ENCODE data around the gene EIF4E1B. TPM values are rescaled to one million over a fixed set of nuclear protein-coding genes. Genes with fewer than 3 reads are reported as not detected.
"Not testable (repeated sequence)": the region's sequence is repeated elsewhere in the genome, so short reads cannot be mapped to it uniquely, and the experiment has no call there.

The EIF4E1B gene
- total RNA-seq, 4 donors from 2014 or later: not detected

DNA sequence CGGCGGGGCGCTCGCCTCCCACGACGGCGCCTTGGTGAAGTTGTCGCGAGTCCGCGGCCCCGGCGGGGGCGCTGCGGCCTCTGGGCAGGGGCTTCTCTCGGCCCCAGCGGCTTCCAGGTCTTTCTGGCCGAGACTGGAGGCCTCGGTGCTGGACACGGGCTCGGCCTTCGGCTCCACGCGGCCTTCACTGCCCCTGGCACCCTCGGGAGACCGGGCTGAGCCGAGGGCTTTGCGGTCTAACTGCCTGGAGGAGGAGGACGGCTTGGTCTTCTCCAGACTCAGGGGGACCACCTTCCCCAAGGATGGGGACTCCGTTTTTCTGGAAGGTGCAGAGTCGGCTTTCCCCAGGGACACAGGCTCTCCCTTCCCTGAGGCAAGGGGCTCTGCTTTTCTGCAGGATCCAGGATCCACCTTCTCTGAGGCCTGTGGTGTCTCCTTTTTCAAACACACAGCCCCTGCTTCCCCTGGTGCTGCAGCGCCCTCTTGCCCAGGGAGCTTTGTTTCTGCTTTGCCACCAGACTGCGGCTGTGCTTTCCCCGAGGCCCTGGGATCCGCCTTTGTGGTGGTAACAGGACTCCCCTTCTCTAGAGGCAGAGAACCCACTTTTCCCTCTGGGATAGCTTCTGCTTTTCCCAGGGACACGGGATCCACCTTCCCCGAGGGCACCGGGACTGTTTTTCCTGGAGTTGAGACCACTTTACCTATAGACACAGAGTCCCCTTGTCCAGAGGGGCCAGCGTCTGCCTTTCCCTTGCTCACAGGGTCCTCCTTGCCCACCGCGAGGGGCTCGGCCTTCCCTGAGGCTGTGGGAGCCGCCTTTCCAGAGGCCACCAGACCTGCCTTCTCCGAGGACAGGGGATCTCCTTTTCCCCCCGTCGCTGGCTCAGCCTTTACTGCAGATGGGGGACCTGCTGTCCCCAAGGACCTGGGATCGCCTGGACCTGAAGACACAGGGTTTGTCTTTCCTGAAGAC is 32.8 kb upstream of the EIF4E1B start:
- Histone ChIP-seq H3K27me3 (peaks cover 0 to 53% (median 0%) of the 10 kb centered on the region in 4 donors), H3K4me1 (peaks cover 3 to 12% (median 8%) of the 10 kb centered on the region in 3 donors), H3K36me3 (no peaks in the 10 kb centered on the region), H3K4me3 (peak overlapping the region; percentile 20 to 65 (median 40)), H3K9me3 (no peaks in the 10 kb centered on the region), H3K27ac (no peak overlapping the region)
- intact Hi-C loops (cut with DNase I): no loop called here
- no peak for DNase-seq
- TF ChIP-seq, protein P1, sequence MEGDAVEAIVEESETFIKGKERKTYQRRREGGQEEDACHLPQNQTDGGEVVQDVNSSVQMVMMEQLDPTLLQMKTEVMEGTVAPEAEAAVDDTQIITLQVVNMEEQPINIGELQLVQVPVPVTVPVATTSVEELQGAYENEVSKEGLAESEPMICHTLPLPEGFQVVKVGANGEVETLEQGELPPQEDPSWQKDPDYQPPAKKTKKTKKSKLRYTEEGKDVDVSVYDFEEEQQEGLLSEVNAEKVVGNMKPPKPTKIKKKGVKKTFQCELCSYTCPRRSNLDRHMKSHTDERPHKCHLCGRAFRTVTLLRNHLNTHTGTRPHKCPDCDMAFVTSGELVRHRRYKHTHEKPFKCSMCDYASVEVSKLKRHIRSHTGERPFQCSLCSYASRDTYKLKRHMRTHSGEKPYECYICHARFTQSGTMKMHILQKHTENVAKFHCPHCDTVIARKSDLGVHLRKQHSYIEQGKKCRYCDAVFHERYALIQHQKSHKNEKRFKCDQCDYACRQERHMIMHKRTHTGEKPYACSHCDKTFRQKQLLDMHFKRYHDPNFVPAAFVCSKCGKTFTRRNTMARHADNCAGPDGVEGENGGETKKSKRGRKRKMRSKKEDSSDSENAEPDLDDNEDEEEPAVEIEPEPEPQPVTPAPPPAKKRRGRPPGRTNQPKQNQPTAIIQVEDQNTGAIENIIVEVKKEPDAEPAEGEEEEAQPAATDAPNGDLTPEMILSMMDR (IDR thresholded peaks at IDR 0.05): no peak
- no peak for TF ChIP-seq POLR2A (IDR thresholded peaks at IDR 0.05)
- WGBS, 2 donors: 93 to 94% methylated on average over 5 to 12 of the region's 47 CpGs

DNA sequence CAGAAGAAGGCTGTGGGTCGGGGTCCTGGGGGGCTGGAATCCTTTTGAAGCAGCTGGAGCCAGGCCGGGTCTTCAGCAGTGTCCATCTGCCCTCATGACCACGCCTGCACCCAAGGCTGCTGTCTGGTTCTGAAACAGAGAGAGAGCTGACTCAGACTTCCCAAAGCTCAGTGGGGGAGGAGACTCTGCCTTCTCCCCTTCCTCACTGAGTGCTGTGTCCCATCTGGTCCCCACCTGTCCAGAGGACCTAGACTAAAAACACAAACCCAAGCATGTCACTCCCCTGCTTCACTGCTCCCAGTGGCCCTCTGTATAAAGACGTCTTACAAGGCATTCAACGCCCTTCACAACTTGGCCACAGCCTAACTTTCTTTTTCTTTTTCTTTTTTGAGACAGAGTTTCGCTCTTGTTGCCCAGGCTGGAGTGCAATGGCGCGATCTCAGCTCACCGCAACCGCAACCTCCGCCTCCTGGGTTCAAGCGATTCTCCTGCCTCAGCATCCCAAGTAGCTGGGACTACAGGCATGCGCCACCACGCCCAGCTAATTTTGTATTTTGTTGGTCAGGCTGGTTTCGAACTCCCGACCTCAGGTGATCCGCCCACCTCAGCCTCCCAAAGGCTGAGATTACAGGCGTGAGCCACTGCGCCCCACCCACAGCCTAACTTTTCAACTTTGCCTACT is 30.6 kb upstream of the EIF4E1B start:
- Histone ChIP-seq H3K4me1 (peaks cover 3 to 12% (median 8%) of the 10 kb centered on the region in 3 donors), H3K27me3 (peaks cover 0 to 42% (median 0%) of the 10 kb centered on the region in 4 donors)
- H3K27ac ChIP-seq; H3K4me3 ChIP-seq; H3K9me3 ChIP-seq; DNase-seq; H3K36me3 ChIP-seq; intact Hi-C loops (cut with DNase I): not testable (repeated sequence)
- WGBS, 2 donors: 90 to 92% methylated on average over 16 of the region's 19 CpGs

DNA sequence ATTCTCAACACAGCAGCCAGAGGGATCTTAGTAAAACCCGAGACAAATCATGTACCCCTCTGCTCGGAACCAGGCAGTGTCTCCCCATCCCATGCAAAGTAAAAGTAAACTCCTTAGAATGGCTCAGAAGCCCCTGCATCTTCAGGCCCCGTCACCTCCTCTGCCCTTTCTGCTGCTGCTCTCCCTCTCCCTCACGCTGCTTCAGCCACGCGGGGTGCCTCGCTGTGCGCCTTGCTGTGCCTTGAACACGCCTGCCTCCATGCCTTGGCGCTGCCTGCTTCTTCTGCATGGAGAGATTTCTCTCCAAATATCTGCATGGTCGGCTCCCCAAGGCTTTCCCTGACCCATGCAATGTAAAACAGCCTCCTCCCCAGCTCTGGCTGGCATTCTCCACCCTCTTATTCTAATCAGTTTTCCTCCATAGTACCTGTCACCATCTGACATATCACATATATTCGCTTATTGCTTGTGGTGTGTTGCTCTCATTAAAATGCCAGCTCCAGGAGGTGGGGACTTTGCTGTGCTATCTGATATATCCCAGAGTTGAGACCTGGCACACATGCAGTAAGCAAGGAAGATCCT is 28.5 kb upstream of the EIF4E1B start:
- Histone ChIP-seq H3K36me3 (no peaks in the 10 kb centered on the region), H3K27me3 (peaks cover 0 to 24% (median 0%) of the 10 kb centered on the region in 4 donors), H3K27ac (no peak overlapping the region), H3K4me1 (peaks cover 0 to 5% (median 4%) of the 10 kb centered on the region in 3 donors), H3K4me3 (no peak overlapping the region), H3K9me3 (no peaks in the 10 kb centered on the region)
- intact Hi-C loops (cut with DNase I): no loop called here
- TF ChIP-seq POLR2A (IDR thresholded peaks at IDR 0.05): no peak
- TF ChIP-seq, protein P1 (IDR thresholded peaks at IDR 0.05): no peak
- 76 to 79% methylated on average over 12 of the region's 12 CpGs for WGBS, 2 donors
- no peak for DNase-seq

GRCh38 chr5:176603091-176603490 is 27.4 kb upstream of the EIF4E1B start:
- Histone ChIP-seq H3K27ac (no peak overlapping the region), H3K9me3 (no peaks in the 10 kb centered on the region), H3K4me1 (no peaks in the 10 kb centered on the region), H3K36me3 (no peaks in the 10 kb centered on the region), H3K4me3 (no peak overlapping the region), H3K27me3 (peaks cover 0 to 17% (median 0%) of the 10 kb centered on the region in 4 donors)
- TF ChIP-seq, protein P1 (IDR thresholded peaks at IDR 0.05): no peak
- TF ChIP-seq POLR2A (IDR thresholded peaks at IDR 0.05): no peak
- WGBS, 2 donors: 34 to 53% methylated on average over 2 of the region's 2 CpGs
- no peak for DNase-seq
- intact Hi-C loops (cut with DNase I): no loop called here

DNA sequence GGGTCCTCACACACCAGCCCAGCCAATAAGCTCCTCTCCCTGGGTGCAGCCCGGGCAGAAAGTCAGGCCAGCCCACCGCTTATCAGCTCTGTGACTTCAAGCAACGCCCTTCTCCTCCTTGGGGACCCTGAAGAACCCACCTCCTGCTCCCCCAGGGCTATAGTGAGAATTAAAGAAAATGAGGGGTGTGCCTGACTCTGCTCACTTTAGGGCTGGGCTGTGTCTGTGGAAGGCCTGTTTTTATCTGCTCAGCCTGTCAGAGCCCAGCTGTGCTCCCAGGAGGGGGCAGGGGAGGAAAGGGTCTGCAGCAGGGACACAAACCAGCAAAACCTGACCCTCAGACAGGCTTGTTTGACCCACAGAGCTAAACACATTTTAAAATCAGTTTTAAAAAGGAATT is 24.4 kb upstream of the EIF4E1B start:
- no peak for DNase-seq
- WGBS, 2 donors: 80 to 100% methylated on average over 1 to 3 of the region's 3 CpGs
- intact Hi-C loops (cut with DNase I): no loop called here

More for the DNA sequence above, 24.4 kb upstream of the EIF4E1B start:
- no peak for TF ChIP-seq POLR2A (IDR thresholded peaks at IDR 0.05)
- TF ChIP-seq, protein P1 (IDR thresholded peaks at IDR 0.05): no peak
- Histone ChIP-seq H3K4me3 (no peak overlapping the region), H3K27me3 (peaks cover 0 to 35% (median 0%) of the 10 kb centered on the region in 4 donors), H3K36me3 (no peaks in the 10 kb centered on the region), H3K4me1 (peaks cover 11 to 19% (median 13%) of the 10 kb centered on the region in 3 donors), H3K9me3 (no peaks in the 10 kb centered on the region), H3K27ac (no peak overlapping the region)
